DMS79 treated with DMSO at 0.1 percent for 48 hours (cell line): Measurements from ENCODE around the gene TFEB.
A peak's percentile ranks its signal among the peaks of the same experiment; 100 is the strongest.

ENCODE experiments used
- DNase-seq: peaks from one replicate; lab custom pipeline; 2025; lab: John Stamatoyannopoulos, UW

The TFEB gene

GRCh38 chr6:41705996-41706835 lies 29.2 kb downstream of the TFEB start:
- DNase-seq = peak; percentile 4

GRCh38 chr6:41705311-41705995 lies 30.0 kb downstream of the TFEB start:
- DNase-seq = no peak

GRCh38 chr6:41704656-41705310 lies 30.6 kb downstream of the TFEB start:
- no peak for DNase-seq

GRCh38 chr6:41704028-41704427 lies 31.4 kb downstream of the TFEB start:
- no peak for DNase-seq

GRCh38 chr6:41702771-41703494 lies 32.5 kb downstream of the TFEB start:
- DNase-seq = peak; percentile 5

GRCh38 chr6:41702089-41702745 lies 33.2 kb downstream of the TFEB start:
- DNase-seq = no peak

- no peak for DNase-seq
These were observed 34.7 kb downstream of the TFEB start for GRCh38 chr6:41700463-41701347.

GRCh38 chr6:41699063-41699462 lies 36.3 kb downstream of the TFEB start:
- no peak for DNase-seq

GRCh38 chr6:41697861-41698781 lies 37.3 kb downstream of the TFEB start:
- no peak for DNase-seq

- no peak for DNase-seq
These were observed 38.6 kb downstream of the TFEB start for GRCh38 chr6:41696788-41697187.

GRCh38 chr6:41695825-41696224 lies 39.6 kb downstream of the TFEB start:
- no peak for DNase-seq

- no peak for DNase-seq
These were observed 40.4 kb downstream of the TFEB start for GRCh38 chr6:41694815-41695526.

GRCh38 chr6:41693281-41694240 lies 41.8 kb downstream of the TFEB start:
- DNase-seq = no peak

- DNase-seq = no peak
These were observed 42.7 kb downstream of the TFEB start for GRCh38 chr6:41692730-41693129.

- no peak for DNase-seq
These were observed 43.2 kb downstream of the TFEB start for GRCh38 chr6:41692080-41692675.

GRCh38 chr6:41691426-41692079 lies 43.9 kb downstream of the TFEB start:
- DNase-seq = no peak
